DMS53 (cell line): Measurements from ENCODE around the gene ASRGL1.
A peak's percentile ranks its signal among the peaks of the same experiment; 100 is the strongest.
"Not testable (repeated sequence)": the region's sequence is repeated elsewhere in the genome, so short reads cannot be mapped to it uniquely, and the experiment has no call there.

Experiments used
- DNase-seq: peaks from one replicate; lab custom pipeline; 2025; lab: John Stamatoyannopoulos, UW

ASRGL1 gene

GRCh38 chr11:62352355-62353336, 15.4 kb downstream of the ASRGL1 start:
- no peak for DNase-seq

GRCh38 chr11:62353841-62354240, 16.6 kb downstream of the ASRGL1 start:
- DNase-seq = peak; percentile 86

- DNase-seq = no peak
Measured at GRCh38 chr11:62358273-62358672, 21.0 kb downstream of the ASRGL1 start.

- no peak for DNase-seq
Measured at GRCh38 chr11:62359475-62359874, 22.2 kb downstream of the ASRGL1 start.

GRCh38 chr11:62360685-62361084, 23.4 kb downstream of the ASRGL1 start:
- no peak for DNase-seq

DNA sequence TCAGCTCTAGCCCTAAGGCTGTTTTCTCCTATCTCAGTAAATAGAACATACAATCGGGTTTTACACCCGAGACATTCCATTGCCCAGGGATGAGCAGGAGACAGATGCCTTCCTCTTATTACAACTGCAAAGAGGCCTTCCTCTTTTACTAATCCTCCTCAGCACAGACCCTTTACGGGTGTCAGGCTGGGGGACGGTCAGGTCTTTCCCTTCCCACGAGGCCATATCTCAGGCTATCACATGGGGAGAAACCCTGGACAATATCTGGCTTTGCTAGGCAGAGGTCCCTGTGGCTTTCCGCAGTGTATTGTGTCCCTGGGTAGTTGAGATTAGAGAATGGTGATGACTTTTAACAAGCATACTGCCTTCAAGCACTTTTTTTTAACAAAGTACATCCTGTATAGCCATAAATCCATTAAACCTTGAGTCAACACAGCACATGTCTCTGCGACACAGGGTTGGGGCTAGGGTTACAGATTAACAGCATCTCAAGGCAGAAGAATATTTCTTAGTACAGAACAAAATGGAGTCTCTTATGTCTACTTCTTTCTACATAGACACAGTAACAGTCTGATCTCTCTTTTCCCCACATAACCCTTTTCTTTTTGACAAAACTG, 31.7 kb downstream of the ASRGL1 start:
- peak; percentile 64 for DNase-seq

DNA sequence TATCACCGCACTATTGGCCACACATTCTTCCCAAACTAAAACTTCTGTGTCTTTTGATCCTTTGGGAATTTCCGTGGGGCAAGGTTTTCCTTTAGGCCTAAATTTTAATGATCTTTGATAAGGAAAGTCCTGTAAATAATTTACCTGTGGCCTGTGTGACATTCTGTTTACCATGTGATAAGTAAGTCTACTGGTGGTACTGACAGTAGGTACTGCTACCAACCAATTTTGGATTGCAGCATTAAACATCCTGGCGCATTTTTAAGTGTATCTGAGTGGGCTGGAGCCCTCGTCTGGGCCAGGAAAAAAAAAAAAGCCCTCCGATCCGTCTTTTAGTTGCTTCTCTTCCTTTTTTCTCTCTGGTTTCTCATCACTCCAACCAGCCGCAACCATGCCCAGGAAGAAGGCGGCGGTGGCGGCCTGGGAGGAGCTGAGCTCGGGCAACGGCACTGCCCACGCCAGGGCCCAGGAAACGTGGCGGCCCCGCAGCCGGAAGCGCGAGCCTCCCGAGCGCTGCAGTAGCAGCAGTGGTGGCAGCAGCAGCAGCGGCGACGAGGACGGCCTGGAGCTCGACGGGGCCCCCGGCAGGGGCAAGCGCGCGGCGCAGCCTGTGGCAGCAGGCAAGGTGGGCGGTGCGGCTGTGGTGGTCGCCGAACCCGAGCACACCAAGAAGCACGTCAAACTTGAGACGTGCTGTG, 33.6 kb downstream of the ASRGL1 start:
- DNase-seq = no peak

- DNase-seq = no peak
Measured at GRCh38 chr11:62372871-62373270, 35.6 kb downstream of the ASRGL1 start.

DNA sequence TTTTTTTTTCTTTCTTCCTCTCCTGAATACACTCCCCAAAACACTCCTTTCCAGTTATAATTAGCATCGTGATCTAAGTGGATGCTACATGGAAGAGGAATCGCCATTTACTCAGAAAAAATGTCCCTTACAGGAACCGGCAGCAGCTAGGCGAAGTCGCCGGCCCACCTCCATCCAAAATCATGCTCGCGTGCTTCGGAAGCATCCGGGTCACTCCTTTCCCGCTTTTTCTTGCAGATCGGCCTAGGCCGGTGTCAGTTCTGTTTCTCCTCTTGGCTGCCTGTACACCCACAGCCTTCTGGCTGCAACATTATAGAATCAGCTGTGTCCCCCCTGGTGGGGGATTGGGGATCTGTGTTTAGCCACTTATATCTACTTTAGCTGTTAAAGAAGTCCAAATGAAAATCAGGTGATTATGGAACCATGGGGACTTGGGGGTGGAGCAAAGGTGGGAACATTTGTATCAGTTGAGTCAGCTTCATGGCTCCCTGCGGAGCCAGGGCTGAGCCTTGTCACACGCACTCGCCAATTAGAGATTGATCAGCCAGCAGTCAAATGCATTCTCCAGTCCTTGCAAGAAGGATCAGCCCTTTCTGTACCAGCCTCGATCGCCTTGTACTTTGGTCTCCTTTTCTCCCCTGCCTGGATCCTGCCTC, 36.3 kb downstream of the ASRGL1 start:
- no peak for DNase-seq

DNA sequence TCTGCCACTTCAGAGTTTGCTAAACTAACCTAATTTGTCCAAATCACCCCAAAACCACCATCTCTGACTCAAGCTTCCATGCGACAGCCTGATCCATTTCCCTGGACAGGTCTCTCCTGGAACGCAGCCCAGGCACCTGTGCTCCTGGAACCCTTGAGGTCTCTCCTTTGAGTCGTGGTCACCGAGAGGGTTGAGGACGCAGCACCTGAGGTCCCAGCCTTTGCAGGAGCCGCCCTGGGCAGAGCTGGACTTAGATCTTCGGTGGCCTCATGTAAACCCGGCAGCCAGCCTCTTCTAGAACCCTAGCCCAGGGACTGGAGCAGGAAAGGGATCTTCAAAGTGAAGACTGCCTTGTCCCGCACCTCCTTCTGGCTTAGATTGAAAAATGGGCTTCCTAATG, 37.6 kb downstream of the ASRGL1 start:
- DNase-seq = no peak

- DNase-seq = peak; percentile 81
Measured at GRCh38 chr11:62378459-62379063, 41.3 kb downstream of the ASRGL1 start.

DNA sequence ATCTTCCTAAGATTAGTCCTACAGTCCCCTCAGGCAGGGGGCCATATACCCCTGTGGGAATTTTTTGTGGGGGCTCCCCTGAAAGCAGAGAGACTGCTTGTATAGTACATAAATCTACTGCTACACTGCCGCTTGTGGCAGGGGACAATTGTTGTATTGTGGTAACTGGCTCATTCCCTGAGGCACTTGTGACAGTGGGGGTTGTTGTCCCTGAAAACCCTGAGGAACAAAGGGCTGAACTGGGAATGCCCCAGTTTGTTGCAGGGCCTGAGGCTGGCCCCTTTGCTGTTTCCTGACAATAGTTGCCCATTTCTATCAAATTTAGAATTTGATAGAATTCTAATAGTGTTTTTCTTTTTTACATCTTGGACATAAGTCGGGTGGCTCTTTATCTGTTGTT, 42.3 kb downstream of the ASRGL1 start:
- DNase-seq = not testable (repeated sequence)

DNA sequence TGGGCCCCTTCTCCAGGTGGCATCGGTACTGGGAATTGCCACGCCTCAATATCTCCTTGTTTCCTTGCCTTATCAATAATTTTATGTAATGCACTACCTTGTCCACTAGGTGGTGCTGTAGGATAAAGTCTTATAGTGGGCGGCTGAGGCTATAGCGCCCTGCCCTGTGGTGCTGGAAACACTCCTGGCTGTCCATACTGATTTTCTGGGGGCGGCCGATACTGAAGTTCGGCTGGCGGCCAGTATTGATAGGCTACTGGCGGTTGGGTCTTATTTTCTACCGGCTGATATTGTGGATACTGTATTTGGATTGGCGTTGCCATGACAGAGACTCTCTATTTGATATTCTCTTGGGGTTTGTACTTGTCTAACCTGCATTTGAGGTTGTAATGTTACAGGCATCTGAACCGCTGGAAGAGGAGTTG, 43.6 kb downstream of the ASRGL1 start:
- DNase-seq = peak; percentile 83

- no peak for DNase-seq
Measured at GRCh38 chr11:62383822-62384221, 46.6 kb downstream of the ASRGL1 start.

DNA sequence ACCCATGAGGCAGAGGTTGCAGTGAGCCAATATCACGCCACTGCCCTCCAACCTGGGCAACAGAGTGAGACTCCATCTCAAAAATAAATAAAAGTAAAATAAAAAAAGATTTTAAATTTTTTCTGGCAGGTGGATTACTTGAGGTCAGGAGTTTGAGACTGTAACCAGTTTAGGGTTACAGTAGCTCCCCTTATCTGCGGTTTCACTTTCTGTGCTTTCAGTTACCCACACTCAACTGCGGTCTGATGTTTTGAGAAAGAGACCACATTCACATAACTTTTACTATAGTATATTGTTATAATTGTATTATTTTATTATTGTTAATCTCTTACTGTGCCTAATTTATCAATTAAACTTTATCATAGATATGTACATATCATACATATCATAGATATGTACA, 48.8 kb downstream of the ASRGL1 start:
- not testable (repeated sequence) for DNase-seq

- no peak for DNase-seq
Measured at GRCh38 chr11:62387381-62387780, 50.1 kb downstream of the ASRGL1 start.

- no peak for DNase-seq
Measured at GRCh38 chr11:62388999-62389398, 51.8 kb downstream of the ASRGL1 start.

DNA sequence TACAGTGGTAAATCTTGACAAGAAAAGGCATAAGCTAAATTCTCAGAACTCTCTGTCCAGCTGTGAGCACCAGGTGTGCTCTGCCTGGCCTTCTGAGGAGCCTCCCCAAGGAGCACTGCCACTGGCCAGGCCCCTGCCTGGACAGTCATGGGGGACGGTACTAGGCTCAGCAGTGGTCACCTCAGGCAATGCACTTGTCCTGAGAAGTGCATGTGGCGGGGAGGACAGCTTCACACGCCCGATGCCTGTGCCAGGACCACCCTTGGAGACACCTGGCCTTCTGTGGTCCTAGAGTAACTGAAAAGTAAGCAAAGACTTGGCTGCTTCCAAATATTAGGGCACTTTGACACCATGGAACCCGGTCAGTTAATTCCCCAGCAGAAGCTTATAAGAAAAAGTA, 53.0 kb downstream of the ASRGL1 start:
- no peak for DNase-seq

GRCh38 chr11:62390722-62391121, 53.5 kb downstream of the ASRGL1 start:
- no peak for DNase-seq

DNA sequence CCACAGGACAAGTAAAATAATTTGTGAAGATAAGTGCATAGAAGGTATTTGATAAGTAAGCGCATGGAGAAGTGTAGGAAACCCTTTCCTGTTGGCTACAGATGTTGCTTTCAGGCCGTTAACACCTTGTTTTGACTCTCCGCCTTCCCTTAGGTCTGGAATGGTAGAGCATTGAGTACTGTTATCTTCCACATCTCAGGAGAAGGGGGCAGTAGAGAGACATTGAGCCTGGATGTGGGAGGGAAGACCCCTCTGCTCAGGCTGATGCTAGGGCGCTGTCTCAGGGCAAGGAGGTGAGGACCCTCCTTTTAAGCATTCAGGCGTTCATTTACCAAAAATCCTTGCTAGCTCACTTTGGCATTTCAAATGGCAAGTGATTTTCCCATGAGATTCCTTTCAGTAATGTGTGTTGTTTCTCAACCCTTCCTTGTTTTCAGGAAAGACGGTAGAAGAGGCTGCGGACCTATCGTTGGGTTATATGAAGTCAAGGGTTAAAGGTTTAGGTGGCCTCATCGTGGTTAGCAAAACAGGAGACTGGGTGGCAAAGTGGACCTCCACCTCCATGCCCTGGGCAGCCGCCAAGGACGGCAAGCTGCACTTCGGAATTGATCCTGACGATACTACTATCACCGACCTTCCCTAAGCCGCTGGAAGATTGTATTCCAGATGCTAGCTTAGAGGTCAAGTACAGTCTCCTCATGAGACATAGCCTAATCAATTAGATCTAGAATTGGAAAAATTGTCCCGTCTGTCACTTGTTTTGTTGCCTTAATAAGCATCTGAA, 54.6 kb downstream of the ASRGL1 start:
- no peak for DNase-seq

DNA sequence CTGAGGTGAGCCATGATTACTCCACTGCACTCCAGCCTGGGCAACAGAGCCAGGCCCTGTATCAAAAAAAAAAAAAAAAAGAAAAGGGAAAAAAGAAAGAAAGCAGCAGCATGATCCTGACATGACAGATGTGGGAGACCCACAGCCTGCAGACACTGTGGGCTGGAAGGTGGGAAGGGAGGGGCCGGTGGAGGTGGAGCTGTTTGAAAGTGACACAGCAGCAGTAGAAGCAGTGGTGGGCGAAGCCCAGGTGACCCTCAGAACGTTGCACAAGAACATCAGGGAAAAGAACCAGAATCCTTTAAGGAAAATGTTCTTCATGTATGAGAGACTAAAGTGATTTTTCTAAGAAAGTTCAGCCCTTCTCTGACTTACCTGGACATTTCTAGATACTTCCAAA, 55.3 kb downstream of the ASRGL1 start:
- DNase-seq = no peak
